ENCODE measurements around the gene GPR161.
"Not testable (repeated sequence)": the region's sequence is repeated elsewhere in the genome, so short reads cannot be mapped to it uniquely, and the experiment has no call there.

The GPR161 gene

DNA sequence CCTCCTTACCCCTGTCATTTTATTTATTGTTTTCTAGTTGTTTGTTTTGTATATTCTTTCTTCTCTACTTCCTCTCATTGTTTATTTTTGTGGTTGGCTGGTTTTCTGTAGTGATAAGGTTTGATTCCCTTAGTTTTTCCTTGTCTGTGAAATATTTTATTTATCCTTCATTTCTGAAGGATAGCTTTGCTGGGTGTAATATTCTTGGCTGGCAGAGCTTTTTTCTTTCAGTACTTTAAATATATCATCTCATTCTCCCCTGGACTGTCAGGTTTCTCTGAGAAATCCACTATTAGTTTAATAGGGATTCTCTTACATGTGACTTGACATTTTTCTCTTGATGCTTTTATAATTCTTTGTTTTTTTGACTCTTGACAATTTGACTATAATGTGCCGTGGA, 23.2 kb upstream of the GPR161 start:
- no peak for DNase-seq (ENCODE audit: low read depth)
- TF ChIP-seq, protein P1, sequence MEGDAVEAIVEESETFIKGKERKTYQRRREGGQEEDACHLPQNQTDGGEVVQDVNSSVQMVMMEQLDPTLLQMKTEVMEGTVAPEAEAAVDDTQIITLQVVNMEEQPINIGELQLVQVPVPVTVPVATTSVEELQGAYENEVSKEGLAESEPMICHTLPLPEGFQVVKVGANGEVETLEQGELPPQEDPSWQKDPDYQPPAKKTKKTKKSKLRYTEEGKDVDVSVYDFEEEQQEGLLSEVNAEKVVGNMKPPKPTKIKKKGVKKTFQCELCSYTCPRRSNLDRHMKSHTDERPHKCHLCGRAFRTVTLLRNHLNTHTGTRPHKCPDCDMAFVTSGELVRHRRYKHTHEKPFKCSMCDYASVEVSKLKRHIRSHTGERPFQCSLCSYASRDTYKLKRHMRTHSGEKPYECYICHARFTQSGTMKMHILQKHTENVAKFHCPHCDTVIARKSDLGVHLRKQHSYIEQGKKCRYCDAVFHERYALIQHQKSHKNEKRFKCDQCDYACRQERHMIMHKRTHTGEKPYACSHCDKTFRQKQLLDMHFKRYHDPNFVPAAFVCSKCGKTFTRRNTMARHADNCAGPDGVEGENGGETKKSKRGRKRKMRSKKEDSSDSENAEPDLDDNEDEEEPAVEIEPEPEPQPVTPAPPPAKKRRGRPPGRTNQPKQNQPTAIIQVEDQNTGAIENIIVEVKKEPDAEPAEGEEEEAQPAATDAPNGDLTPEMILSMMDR (conservative IDR thresholded peaks at IDR 0.05; ENCODE audit: control insufficient read depth, insufficient read depth, low read depth, low read length) = no peak
- no peak overlapping the region for H3K4me3 ChIP-seq (ENCODE audit: control insufficient read depth, low read depth, low read length)

DNA sequence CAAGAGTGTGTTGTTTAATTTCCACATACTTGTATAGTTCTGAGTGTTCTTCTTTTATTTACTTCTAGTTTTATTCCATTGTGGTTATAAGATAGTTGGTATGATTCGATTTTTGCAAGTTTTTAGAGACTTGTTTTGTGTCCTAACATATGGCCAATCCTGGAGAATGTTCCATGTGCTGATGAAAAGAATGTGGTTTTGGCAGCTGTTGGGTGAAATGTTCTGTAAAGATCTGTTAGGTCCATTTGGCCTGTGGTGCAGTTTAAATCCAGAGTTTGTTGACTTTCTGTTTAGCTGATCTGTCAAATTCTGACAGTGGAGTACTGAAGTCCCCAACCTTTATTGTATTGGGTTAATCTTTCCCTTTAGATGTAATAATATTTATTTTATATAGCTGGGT, 22.5 kb upstream of the GPR161 start:
- H3K4me3 ChIP-seq (ENCODE audit: control insufficient read depth, low read depth, low read length) = no peak overlapping the region
- no peak for DNase-seq (ENCODE audit: low read depth)
- TF ChIP-seq, protein P1 (conservative IDR thresholded peaks at IDR 0.05; ENCODE audit: control insufficient read depth, insufficient read depth, low read depth, low read length) = no peak

DNA sequence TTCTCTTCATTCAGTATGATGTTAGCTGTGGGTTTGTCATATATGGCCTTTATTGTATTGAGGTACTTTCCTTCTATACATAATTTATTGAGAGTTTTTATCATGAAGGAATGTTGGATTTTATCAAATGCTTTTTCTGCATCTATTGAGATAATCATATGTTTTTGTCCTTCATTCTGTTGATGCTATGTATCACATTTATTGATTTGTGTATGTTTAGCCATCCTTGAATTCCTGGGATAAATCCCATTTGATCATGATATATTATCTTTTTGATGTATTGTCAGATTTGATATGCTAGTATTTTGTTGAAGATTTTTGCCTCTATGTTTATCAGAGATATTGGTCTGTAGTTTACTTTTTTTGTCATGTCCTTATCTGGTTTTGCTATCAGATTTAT, 20.9 kb upstream of the GPR161 start:
- TF ChIP-seq, protein P1 (conservative IDR thresholded peaks at IDR 0.05; ENCODE audit: control insufficient read depth, insufficient read depth, low read depth, low read length) = no peak
- DNase-seq (ENCODE audit: low read depth) = no peak
- no peak overlapping the region for H3K4me3 ChIP-seq (ENCODE audit: control insufficient read depth, low read depth, low read length)

DNA sequence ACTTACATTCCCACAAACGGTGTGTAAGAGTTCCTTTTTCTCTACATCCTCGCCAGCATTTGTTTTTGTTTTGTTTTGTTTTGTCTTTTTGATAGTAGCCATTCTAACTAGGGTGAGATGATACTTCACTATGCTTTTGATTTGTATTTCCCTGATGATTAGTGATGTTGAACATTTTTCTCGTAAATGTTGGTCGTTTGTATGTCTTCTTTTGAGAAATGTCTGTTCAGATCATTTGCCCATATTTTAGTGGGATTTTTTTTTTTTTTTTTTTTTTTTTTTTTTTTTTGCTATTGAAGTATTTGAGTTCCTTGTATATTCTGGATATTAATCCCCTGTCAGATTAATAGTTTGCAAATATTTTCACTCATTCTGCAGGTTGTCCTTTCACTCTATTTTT, 19.2 kb upstream of the GPR161 start:
- no peak for DNase-seq (ENCODE audit: low read depth)
- H3K4me3 ChIP-seq (ENCODE audit: control insufficient read depth, low read depth, low read length) = no peak overlapping the region
- TF ChIP-seq, protein P1 (conservative IDR thresholded peaks at IDR 0.05; ENCODE audit: control insufficient read depth, insufficient read depth, low read depth, low read length) = no peak

DNA sequence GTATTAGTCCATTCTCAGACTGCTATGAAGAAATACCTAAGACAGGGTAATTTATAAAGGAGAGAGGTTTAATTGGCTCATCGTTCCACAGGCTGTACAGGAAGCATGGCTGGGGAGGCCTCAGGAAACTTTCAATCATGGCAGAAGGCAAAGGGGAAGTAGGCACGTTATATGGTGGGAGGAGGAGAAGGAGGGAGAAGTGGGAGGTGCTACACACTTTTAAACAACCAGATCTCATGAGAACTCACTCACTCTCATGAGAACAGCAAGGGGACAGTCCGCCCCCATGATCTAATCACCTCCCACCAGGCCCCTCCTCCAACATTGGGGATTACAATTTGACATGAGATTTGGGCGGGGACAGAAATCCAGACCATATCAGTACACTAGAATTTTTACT, 18.0 kb upstream of the GPR161 start:
- DNase-seq (ENCODE audit: low read depth); H3K4me3 ChIP-seq (ENCODE audit: control insufficient read depth, low read depth, low read length): not testable (repeated sequence)

DNA sequence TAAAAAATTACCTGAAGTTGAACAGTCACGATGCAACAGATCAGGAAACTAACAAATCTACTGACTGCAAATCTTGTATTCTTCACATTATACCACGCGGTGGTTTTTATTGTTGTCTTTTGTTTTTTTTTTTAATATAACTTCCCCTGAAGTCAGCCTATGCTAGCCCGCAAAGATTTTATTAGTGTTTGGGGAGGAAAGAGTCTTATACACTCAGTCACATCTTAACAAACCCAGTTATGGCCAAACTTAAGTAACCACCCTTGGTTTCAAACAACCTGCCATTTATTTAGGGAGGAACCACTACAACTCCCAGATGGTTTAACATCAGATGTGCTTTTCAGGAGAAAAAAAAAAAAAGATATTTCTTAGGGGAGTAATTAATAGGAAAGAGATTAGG, 15.2 kb upstream of the GPR161 start:
- TF ChIP-seq, protein P1 (conservative IDR thresholded peaks at IDR 0.05; ENCODE audit: control insufficient read depth, insufficient read depth, low read depth, low read length) = no peak

DNA sequence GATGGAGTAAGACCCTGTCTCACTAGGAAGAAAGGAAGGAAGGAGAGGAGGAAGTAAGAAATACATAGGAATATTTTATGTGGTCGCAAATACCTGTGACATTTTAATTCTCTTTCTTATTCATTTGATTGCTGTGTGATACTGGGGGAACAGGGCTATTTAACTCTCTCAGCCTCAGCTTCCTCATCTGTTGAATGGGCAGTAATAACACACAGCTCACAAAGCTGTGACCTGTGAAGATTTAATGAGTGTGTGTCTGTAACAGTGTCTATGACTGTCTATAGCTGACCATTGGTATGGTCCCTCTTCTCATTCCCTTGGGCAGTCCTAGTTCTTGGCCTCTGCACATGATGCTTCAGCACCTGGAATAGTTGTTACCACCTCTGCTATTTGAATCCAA, 13.6 kb upstream of the GPR161 start:
- DNase-seq (ENCODE audit: low read depth) = no peak
- H3K4me3 ChIP-seq (ENCODE audit: control insufficient read depth, low read depth, low read length) = no peak overlapping the region
- TF ChIP-seq, protein P1 (conservative IDR thresholded peaks at IDR 0.05; ENCODE audit: control insufficient read depth, insufficient read depth, low read depth, low read length) = no peak

More for the DNA sequence above, 15.2 kb upstream of the GPR161 start:
- H3K4me3 ChIP-seq (ENCODE audit: control insufficient read depth, low read depth, low read length) = no peak overlapping the region
- DNase-seq (ENCODE audit: low read depth) = no peak

Data from fibroblast of mammary gland (primary cell).